Cardiac septum (tissue), 1 donor: ENCODE results near the gene C13orf46. TPM values are rescaled to one million over a fixed set of nuclear protein-coding genes. Genes with fewer than 3 reads are reported as not detected.
A peak's percentile ranks its signal among the peaks of the same experiment; 100 is the strongest.
"Not testable (repeated sequence)": the region's sequence is repeated elsewhere in the genome, so short reads cannot be mapped to it uniquely, and the experiment has no call there.

Experiments
- DNase-seq: peaks from one replicate; pipeline ENCODE4 v3.0.0-alpha.2; 2020; ENCODE audit warnings: low spot score
- intact Hi-C: fragments of 100-400 bp; cut with DNase I; formaldehyde crosslinking; loops from one replicate; pipeline ENCODE4 v1.14.0; 2022
- total RNA-seq: library from RNA; stranded (reverse); fragmentation: NEBNext Ultra II Directional; extraction: Animal tissue kit (Norgen Biotek cat#: 25700); gene quantifications from one replicate; pipeline ENCODE4 v1.2.1, GENCODE V29; 2021
- donor health status: DM: no; HTN: no; CAD: no.

Gene C13orf46
- total RNA-seq, 1 donor from 2014 or later = 0.40 TPM

- no peak for DNase-seq
- intact Hi-C loops = no loop called here
Observed at GRCh38 chr13:113996081-113996911, 22.4 kb upstream of the C13orf46 start.

GRCh38 chr13:113995051-113995601, 21.2 kb upstream of the C13orf46 start:
- no peak for DNase-seq
- intact Hi-C loops = no loop called here

DNA sequence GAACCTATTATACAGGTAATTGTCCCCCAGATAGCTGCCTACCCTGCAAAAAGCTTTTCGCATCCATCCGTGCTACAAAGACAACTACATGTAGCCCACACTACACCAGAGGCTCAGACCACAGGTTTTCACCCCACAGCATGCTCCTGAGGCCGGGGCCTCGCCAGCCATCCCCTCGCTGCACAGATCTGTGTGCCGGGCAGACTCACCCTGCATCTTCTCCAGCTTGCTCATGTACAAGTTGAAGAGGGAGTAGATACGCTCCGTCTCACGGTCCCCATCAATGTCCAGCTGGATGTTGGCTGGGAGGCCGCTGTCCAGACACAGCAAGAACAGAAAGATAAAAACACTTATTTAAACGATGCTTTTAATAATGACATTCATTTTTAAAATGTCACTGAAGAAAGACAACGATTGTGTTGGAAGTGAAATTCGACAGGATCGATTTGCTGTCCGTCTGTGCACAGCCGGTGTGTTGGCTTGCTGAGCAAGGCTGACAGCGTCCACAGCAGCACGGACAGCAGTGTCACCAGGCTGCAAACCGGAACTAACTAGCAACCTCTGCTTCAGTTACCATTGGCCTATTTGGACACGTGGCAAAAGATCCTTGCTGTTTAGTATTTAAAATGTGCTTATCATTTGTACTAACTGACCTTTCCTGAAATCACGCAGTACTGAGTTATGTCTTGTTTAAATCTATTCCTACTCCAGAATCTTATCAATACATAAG, 18.6 kb upstream of the C13orf46 start:
- no peak for DNase-seq
- intact Hi-C loops = no loop called here

- no peak for DNase-seq
- intact Hi-C loops = no loop called here
Observed at GRCh38 chr13:113991676-113992179, 17.9 kb upstream of the C13orf46 start.

GRCh38 chr13:113991191-113991669, 17.4 kb upstream of the C13orf46 start:
- DNase-seq = no peak
- intact Hi-C loops = no loop called here

DNA sequence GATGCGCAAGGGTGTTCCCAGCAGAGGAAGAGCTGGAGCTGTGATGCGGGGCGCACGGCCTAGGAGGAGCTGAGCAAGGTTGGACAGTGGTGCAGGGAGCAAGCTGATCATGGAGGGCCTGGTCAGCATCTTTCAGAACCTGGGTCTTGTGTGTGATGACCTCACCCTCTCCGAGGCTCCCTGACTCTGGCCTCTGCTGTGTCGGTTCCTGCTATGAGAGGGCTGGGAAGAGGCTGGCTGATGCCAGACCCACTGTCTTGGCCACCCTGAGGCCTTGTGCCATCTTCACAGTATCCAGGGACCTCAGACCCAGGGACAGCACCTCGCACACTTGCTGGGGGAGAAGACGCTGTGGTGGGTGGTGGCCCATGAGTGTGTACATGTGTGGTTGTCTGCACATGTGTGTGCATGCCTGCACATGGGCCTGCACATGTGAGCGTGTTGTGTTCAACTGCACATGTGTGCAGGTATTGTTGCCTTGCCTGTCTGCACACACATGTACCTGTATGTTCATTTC, 16.5 kb upstream of the C13orf46 start:
- DNase-seq = peak; percentile 55
- intact Hi-C loops = no loop called here

DNA sequence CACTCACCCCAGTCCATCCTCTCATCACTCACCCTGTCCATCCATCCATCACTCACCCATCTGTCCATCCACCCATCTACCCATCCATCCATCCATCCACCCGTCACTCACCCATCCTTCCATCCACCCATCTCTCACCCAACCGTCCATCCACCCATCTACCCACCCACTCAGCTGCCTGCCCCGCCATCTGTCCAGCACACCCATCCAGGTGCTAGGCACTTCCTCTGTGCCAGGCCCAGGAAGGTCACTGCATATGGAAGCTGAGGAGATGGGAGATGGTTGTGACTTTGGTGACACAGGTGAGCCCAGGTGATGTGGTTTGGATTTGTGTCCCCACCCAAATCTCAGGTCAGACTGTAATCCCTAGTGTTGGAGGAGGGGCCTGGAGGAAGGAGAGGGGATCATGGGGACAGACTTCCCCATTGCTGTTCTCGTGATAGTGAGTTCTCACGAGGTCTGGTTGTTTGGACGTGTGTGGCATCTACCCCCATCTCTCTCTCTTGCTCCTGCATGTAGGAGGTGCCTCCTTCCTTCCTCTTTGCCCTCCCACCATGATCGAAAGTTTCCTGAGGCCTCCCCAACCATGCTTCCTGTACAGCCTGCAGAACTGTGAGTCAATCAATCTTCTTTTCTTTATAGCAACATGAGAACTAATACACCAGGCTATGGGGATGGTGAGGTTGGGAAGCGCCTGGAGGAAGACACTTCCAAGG, 15.9 kb upstream of the C13orf46 start:
- intact Hi-C loops = no loop called here
- peak; percentile 26 for DNase-seq

DNA sequence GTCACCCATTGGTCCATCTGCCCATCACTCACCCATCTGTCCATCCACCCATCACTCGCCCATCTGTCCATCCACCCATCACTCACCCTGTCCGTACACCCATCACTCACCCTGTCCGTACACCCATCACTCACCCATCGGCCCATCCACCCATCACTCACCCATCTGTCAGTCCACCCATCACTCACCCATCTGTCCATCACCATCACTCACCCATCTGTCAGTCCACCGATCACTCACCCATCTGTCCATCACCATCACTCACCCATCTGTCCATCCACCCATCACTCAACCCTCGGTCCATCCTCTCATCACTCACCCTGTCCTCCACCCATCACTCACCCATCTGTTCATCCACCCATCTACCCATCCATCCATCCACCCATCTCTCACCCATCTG, 15.0 kb upstream of the C13orf46 start:
- DNase-seq, intact Hi-C loops: not testable (repeated sequence)

- intact Hi-C loops = no loop called here
- DNase-seq = peak; percentile 63
Observed at GRCh38 chr13:113982296-113982661, 8.4 kb upstream of the C13orf46 start.

DNA sequence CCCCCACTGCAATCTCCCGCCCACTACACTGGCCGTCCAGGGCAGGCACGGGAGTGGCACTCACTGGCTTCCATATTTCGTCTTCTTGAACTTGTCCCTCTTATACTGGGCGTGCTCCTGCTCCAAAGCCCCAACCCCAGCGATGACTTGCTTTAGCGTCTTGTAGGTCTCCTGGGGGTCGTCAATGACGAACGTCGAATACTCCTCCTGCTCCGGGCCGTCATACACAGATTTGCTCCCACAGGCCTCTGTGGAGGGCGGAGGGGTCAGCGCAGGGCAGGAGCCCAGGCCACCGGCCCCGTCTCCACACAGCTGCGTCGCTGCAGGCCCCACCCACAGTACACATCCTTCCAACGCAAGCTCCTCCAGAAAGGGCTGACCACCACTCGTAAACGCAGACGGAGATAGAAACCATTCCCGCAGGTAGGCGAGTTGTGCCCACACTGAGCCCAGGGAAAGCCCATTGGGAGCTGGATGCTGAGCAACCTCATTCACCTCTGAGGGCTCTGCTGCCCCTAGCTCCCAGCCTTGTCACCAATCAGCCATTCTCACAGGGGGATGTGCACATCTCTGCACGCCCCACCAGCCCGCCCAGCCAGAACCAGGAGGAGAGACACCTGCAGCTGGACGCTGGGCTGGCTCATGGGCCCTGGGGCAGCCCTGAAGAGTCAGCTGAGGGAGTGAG, 7.9 kb upstream of the C13orf46 start:
- peak; percentile 58 for DNase-seq
- intact Hi-C loops = no loop called here

GRCh38 chr13:113981194-113981605, 7.3 kb upstream of the C13orf46 start:
- intact Hi-C loops = no loop called here
- DNase-seq = no peak

DNA sequence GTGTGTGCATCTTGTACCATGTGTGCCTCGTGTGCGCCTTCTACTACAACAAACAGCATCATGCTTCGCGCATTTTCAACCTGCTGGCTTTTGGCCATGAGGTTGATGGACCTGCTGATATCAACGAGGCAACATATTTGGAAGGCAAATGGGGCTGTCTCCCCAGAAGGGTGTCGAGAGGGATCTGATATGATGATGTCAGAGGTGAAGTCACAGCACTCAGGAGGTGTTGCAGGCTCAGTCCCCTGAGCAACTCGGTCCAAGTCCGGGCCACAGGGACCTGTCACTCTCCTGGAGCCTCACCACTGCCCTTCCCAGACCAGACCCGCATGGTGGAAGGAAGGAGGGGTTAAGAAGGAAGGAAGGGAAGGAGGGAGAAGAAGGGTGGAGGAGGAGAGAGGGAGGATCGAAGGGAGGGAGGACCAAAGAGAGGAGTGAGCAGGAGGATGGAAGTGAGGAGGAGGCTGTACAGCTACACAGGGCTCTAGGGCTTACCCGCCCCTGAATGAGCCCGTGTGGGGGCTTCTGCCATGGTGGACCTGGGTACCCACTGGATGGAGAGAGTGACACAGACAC, 6.7 kb upstream of the C13orf46 start:
- DNase-seq = no peak
- intact Hi-C loops = no loop called here

- intact Hi-C loops = no loop called here
- DNase-seq = no peak
Observed at GRCh38 chr13:113979791-113980471, 6.1 kb upstream of the C13orf46 start.

DNA sequence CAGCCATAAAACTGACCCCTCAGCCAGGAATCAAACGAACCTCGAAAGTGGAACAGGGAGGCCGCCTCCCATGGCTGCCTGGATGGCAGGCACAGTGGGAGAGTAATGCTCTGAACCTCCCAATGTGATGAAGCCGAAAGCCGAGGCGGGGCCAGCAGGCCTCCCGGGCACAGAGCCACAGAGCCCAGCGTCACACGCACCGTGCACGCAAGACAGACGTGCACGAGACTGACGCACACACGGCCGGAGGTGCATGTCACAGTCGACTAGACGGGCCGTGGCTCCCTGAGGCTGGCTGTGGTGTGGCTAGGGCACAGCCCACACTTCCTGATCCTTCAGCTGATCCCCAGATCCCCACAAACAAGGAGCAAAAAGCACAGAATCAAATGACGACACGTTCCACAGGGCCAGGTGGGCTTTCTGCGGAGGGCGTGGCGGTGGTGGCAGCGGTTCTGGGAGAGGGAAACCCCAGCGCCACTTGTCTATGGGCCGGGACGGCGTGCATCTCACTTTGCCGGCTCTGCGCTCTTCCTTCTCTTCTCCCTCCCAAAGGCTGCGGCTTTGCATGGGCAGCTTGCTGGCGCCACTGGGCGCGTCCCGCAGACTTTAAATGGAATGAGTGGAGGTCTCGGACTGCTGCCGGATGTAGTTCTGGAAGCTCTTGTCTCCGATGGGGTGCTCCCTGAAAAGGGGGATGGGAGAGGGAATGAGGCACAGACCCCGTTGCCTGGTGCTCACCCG, 5.0 kb upstream of the C13orf46 start:
- no peak for DNase-seq

DNA sequence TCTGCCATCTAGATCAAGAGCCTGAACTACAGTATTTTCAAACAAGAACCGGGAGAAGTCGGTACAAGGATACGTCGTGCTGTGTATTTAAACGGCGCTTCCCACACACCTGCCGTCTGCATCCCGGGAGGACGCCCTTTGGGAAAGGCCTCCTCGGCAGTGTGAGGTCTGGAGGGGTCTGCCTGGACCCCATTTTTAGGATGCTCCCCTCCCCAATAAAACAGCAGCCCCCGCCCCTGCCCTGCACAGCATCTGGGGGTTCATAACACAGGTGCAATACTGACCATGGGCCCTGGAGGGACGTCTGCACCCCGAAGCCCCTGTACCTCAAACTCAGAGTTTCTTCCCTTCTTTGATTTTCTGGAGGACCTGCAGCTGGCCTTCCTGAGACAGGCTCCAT, 4.1 kb upstream of the C13orf46 start:
- intact Hi-C loops = no loop called here
- DNase-seq = no peak

More for the DNA sequence above, 5.0 kb upstream of the C13orf46 start:
- intact Hi-C loops = no loop called here

GRCh38 chr13:113976711-113977684, 3.1 kb upstream of the C13orf46 start:
- DNase-seq = no peak
- intact Hi-C loops = no loop called here
